Left lung (tissue), 10 donors: Measurements from ENCODE around the gene TFAP2E. TPM values are rescaled to one million over a fixed set of nuclear protein-coding genes. Genes with fewer than 3 reads are reported as not detected.

ENCODE experiments used
- ATAC-seq: fragments of 200-7000 bp; cut with Tn5 transposase; one replicate; pipeline ENCODE4 v1.9.1; 2020; ENCODE audit warnings: moderate library complexity
- DNase-seq, 4 donors: peaks; one replicate each; pipeline ENCODE4 v3.0.0-alpha.2; 2013 to 2020
- H3K27ac ChIP-seq, 2 donors: fragments of 200-600 bp; sonication (generic) in 1 of 2; one replicate each; pipeline versions ENCODE4 v1.5.0 to v1.8.0; 2020 to 2021
- H3K27me3 ChIP-seq, 2 donors: fragments of 200-600 bp; sonication (generic) in 1 of 2; one replicate each; pipeline versions ENCODE4 v1.5.0 to v1.8.0; 2020 to 2021
- H3K36me3 ChIP-seq, 2 donors: fragments of 200-600 bp; sonication (generic) in 1 of 2; one replicate each; pipeline versions ENCODE4 v1.5.0 to v1.8.0; 2020 to 2021
- H3K4me1 ChIP-seq, 2 donors: fragments of 200-600 bp; one replicate each; pipeline ENCODE4 v1.8.0; 2021
- H3K4me3 ChIP-seq, 2 donors: fragments of 200-600 bp; sonication (generic) in 1 of 2; one replicate each; pipeline versions ENCODE4 v1.5.0 to v1.8.0; 2020 to 2021; ENCODE audit warnings: mild to moderate bottlenecking in 1 of 2
- H3K9me3 ChIP-seq, 2 donors: fragments of 200-600 bp; sonication (generic) in 1 of 2; one replicate each; pipeline versions ENCODE4 v1.5.0 to v1.8.0; 2020 to 2021
- intact Hi-C, 2 donors: fragments of 100-400 bp; cut with DNase I; formaldehyde crosslinking; loops; one replicate each; pipeline versions ENCODE4 v1.11.2 to v1.14.2; 2022
- polyA plus RNA-seq, 6 donors: library from polyadenylated mRNA; unstranded; fragments of 120-200 nt; gene quantifications; one replicate each; pipeline ENCODE4 v1.2.1, GENCODE V29; 2013; ENCODE audit not compliant: insufficient read length in 6 of 6
- total RNA-seq, 2 donors: library from RNA; stranded (reverse); fragmentation: NEBNext Ultra II Directional; extraction: Animal tissue kit (Norgen Biotek cat#: 25700); gene quantifications; one replicate each; pipeline ENCODE4 v1.2.1, GENCODE V29; 2021
- TF ChIP-seq, protein P1 (sequence below), 2 donors: fragments of 200-600 bp; sonication (generic) in 1 of 2; IDR thresholded peaks; one replicate each; pipeline versions ENCODE4 v1.5.0 to v1.8.0; 2021; ENCODE audit warnings: antibody characterized with exemption in 2 of 2
- donor health status: DM: no; HTN: yes; CAD: no.
- donor health status: DM: no; HTN: no; CAD: no.

TFAP2E gene
- total and polyA plus RNA-seq, 8 donors, result 1.3 to 7.4 (median 3.5) TPM

GRCh38 chr1:35587736-35588135, 14.6 kb downstream of the TFAP2E start:
- Histone ChIP-seq H3K27me3 (no peaks in the 10 kb centered on the region), H3K27ac (no peak overlapping the region), H3K36me3 (peaks cover 0 to 16% of the 10 kb centered on the region in 2 donors), H3K4me3 (no peak overlapping the region), H3K9me3 (no peaks in the 10 kb centered on the region), H3K4me1 (no peaks in the 10 kb centered on the region)
- no peak for ATAC-seq
- DNase-seq, result no peak
- intact Hi-C loops, result no loop called here
- TF ChIP-seq, protein P1, sequence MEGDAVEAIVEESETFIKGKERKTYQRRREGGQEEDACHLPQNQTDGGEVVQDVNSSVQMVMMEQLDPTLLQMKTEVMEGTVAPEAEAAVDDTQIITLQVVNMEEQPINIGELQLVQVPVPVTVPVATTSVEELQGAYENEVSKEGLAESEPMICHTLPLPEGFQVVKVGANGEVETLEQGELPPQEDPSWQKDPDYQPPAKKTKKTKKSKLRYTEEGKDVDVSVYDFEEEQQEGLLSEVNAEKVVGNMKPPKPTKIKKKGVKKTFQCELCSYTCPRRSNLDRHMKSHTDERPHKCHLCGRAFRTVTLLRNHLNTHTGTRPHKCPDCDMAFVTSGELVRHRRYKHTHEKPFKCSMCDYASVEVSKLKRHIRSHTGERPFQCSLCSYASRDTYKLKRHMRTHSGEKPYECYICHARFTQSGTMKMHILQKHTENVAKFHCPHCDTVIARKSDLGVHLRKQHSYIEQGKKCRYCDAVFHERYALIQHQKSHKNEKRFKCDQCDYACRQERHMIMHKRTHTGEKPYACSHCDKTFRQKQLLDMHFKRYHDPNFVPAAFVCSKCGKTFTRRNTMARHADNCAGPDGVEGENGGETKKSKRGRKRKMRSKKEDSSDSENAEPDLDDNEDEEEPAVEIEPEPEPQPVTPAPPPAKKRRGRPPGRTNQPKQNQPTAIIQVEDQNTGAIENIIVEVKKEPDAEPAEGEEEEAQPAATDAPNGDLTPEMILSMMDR (IDR thresholded peaks at IDR 0.05), result no peak

GRCh38 chr1:35588197-35588910, 15.2 kb downstream of the TFAP2E start:
- intact Hi-C loops, result no loop called here
- TF ChIP-seq, protein P1 (IDR thresholded peaks at IDR 0.05), result no peak

DNA sequence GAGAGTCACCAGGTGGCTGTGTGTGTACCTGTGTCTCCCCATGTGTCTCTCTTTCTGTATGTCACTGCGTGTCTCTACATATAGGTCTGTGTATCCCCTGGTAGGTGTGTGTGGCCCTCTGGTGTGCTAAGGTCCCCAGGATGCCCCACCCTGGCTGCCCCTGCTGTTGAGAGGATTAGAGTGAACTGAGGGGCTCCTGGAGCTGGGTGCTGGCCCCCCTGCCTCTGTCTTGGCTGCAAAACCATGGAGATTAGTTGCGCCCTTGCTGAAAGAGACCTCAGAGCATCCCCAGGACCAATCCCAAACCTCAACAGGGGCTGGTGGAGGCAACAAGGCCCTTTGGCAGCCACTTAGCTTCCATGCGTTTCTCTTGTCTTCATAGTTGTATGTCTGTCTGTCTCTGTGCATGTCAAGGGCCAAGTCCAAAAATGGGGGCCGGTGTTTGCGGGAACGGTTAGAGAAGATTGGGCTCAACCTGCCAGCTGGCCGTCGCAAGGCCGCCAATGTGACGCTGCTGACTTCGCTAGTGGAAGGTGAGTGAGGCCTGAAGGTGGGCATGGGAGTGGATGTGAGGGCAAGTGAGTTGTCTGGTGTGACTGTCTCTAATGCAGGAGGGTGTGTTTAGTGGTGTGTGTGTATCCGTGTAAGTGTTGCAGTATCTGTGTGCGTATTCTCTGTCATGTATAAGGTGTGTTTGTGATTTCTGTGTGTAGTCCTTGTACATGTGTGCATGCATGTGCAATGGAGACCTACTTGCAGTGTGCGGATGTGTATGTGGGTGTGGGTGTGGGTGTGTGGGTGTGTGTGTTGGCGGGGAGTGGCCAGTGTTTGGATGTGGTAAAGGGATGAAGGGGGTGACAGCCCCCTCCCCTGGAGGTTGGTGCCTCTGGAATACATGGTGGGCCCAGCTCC, 16.7 kb downstream of the TFAP2E start:
- ATAC-seq (no peak), DNase-seq (no peak)
- TF ChIP-seq, protein P1 (IDR thresholded peaks at IDR 0.05), result no peak
- intact Hi-C loops, result no loop called here
- H3K36me3 ChIP-seq, result peaks cover 0 to 16% of the 10 kb centered on the region in 2 donors
- H3K4me3 ChIP-seq, result no peak overlapping the region
- no peaks in the 10 kb centered on the region for H3K27me3 ChIP-seq
- no peak overlapping the region for H3K27ac ChIP-seq
- no peaks in the 10 kb centered on the region for H3K4me1 ChIP-seq
- H3K9me3 ChIP-seq, result no peaks in the 10 kb centered on the region

More at GRCh38 chr1:35588197-35588910, 15.2 kb downstream of the TFAP2E start:
- Histone ChIP-seq H3K4me3 (no peak overlapping the region), H3K27ac (no peak overlapping the region), H3K27me3 (no peaks in the 10 kb centered on the region), H3K9me3 (no peaks in the 10 kb centered on the region), H3K4me1 (no peaks in the 10 kb centered on the region), H3K36me3 (peaks cover 0 to 16% of the 10 kb centered on the region in 2 donors)
- DNase-seq, result peak in 1 of 4 donors; percentile 77
- ATAC-seq, result no peak

GRCh38 chr1:35590476-35591040, 17.4 kb downstream of the TFAP2E start:
- no peak overlapping the region for H3K4me3 ChIP-seq
- intact Hi-C loops, result no loop called here
- H3K36me3 ChIP-seq, result peaks cover 0 to 18% of the 10 kb centered on the region in 2 donors
- H3K27ac ChIP-seq, result no peak overlapping the region
- no peaks in the 10 kb centered on the region for H3K4me1 ChIP-seq
- ATAC-seq, result no peak
- no peaks in the 10 kb centered on the region for H3K27me3 ChIP-seq
- DNase-seq, result no peak
- no peaks in the 10 kb centered on the region for H3K9me3 ChIP-seq
- TF ChIP-seq, protein P1 (IDR thresholded peaks at IDR 0.05), result no peak

DNA sequence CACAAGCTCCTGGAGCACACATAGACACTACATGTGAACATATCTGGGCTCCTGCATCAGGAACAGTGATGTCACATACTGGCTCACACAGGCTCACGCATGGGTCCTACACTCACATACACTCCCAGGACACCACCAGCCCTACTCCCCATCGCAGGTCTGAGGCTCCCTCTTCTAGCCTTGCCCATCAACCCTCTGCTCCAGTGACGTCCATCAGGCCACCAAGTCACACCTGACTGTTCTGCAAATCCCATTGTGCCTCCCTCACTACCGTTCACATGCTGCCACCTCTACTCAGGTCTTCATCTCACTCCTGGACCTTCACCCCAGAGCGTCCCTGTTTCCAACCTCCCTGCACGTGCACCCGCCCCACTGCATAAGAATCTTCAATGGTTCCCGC, 18.1 kb downstream of the TFAP2E start:
- Histone ChIP-seq H3K4me3 (no peak overlapping the region), H3K36me3 (peaks cover 0 to 22% of the 10 kb centered on the region in 2 donors), H3K27me3 (no peaks in the 10 kb centered on the region), H3K27ac (no peak overlapping the region), H3K4me1 (no peaks in the 10 kb centered on the region), H3K9me3 (no peaks in the 10 kb centered on the region)
- intact Hi-C loops, result no loop called here
- TF ChIP-seq, protein P1 (IDR thresholded peaks at IDR 0.05), result no peak
- DNase-seq (no peak), ATAC-seq (no peak)
